Astrocyte of the spinal cord (primary cell): Measurements from ENCODE around the gene ENC1.
A peak's percentile ranks its signal among the peaks of the same experiment; 100 is the strongest.

Experiments
- DNase-seq: peaks from one replicate; pipeline ENCODE4 v3.0.0; 2011; ENCODE audit warnings: low read depth, low spot score
- H3K4me3 ChIP-seq: 2 replicates; pipeline ENCODE4 v1.5.1; 2011; ENCODE audit warnings: low read depth, mild to moderate bottlenecking, low read length, moderate library complexity
- CTCF ChIP-seq: IDR thresholded peaks from 2 replicates; pipeline ENCODE4 v1.5.1; 2012; ENCODE audit warnings: low read depth, mild to moderate bottlenecking, low read length, inconsistent platforms
- in situ Hi-C: cut with HindIII; loops from 2 replicates; pipeline ENCODE4 v1.10.0; 2017; ENCODE audit warnings: low sequenced_read_pairs

Gene ENC1

GRCh38 chr5:74632947-74633356, 7.6 kb downstream of the ENC1 start:
- in situ Hi-C loops: no loop called here
- no peak overlapping the region for H3K4me3 ChIP-seq
- TF ChIP-seq CTCF: no peak
- DNase-seq: peak; percentile 71

GRCh38 chr5:74631081-74631953, 9.2 kb downstream of the ENC1 start:
- peak; percentile 88 for DNase-seq
- in situ Hi-C loops: no loop called here
- TF ChIP-seq CTCF: no peak
- H3K4me3 ChIP-seq: no peak overlapping the region

GRCh38 chr5:74630453-74631066, 10.0 kb downstream of the ENC1 start:
- peak; percentile 96 for DNase-seq
- in situ Hi-C loops: no loop called here
- no peak for TF ChIP-seq CTCF
- no peak overlapping the region for H3K4me3 ChIP-seq

- in situ Hi-C loops: no loop called here
- no peak for TF ChIP-seq CTCF
- no peak for DNase-seq
- H3K4me3 ChIP-seq: no peak overlapping the region
Observed at GRCh38 chr5:74629326-74629725, 11.2 kb downstream of the ENC1 start.

GRCh38 chr5:74628359-74628758, 12.2 kb downstream of the ENC1 start:
- no peak overlapping the region for H3K4me3 ChIP-seq
- in situ Hi-C loops: no loop called here
- no peak for DNase-seq
- TF ChIP-seq CTCF: no peak

- H3K4me3 ChIP-seq: no peak overlapping the region
- TF ChIP-seq CTCF: no peak
- in situ Hi-C loops: no loop called here
- no peak for DNase-seq
Observed at GRCh38 chr5:74627646-74628279, 12.8 kb downstream of the ENC1 start.
